CD4-positive, alpha-beta T cell treated with Interleukin-21 for 1 hour (primary cell): ENCODE data around the gene HDAC8.
"Not testable (repeated sequence)": the region's sequence is repeated elsewhere in the genome, so short reads cannot be mapped to it uniquely, and the experiment has no call there.

Experiments
- DNase-seq: peaks from one replicate; pipeline ENCODE4 v3.0.0-alpha.2; 2020

Gene HDAC8

GRCh38 chrX:72572248-72573157 is at the start of gene HDAC8:
Gene HDAC8 (minus strand): TSS chrX:72572843. CDS start chrX:72572761, 82 bp downstream.
- peak; percentile 76 for DNase-seq

- DNase-seq: no peak
Observed at GRCh38 chrX:72621625-72622485, 49.2 kb upstream of the HDAC8 start.

- DNase-seq: no peak
Observed at GRCh38 chrX:72621163-72621562, 48.5 kb upstream of the HDAC8 start.

- peak; percentile 6 for DNase-seq
Observed at GRCh38 chrX:72620550-72621145, 48.0 kb upstream of the HDAC8 start.

- no peak for DNase-seq
Observed at GRCh38 chrX:72609313-72609712, 36.7 kb upstream of the HDAC8 start.

GRCh38 chrX:72604705-72605104 is 32.1 kb upstream of the HDAC8 start:
- DNase-seq: no peak

- no peak for DNase-seq
Observed at GRCh38 chrX:72604112-72604511, 31.5 kb upstream of the HDAC8 start.

GRCh38 chrX:72591038-72591437 is 18.4 kb upstream of the HDAC8 start:
- DNase-seq: not testable (repeated sequence)

GRCh38 chrX:72584163-72584562 is 11.5 kb upstream of the HDAC8 start:
- no peak for DNase-seq

GRCh38 chrX:72576141-72576894 is 3.7 kb upstream of the HDAC8 start:
- DNase-seq: no peak

GRCh38 chrX:72573158-72573511 is 492 bp upstream of the HDAC8 start:
- DNase-seq: no peak

- DNase-seq: no peak
Observed at GRCh38 chrX:72569786-72570185, 2.9 kb downstream of the HDAC8 start.

- DNase-seq: no peak
Observed at GRCh38 chrX:72568406-72569092, 4.1 kb downstream of the HDAC8 start.

- no peak for DNase-seq
Observed at GRCh38 chrX:72566448-72566847, 6.2 kb downstream of the HDAC8 start.

GRCh38 chrX:72559655-72560054 is 13.0 kb downstream of the HDAC8 start:
- DNase-seq: not testable (repeated sequence)

GRCh38 chrX:72554448-72555140 is 18.0 kb downstream of the HDAC8 start:
- no peak for DNase-seq

GRCh38 chrX:72552443-72552842 is 20.2 kb downstream of the HDAC8 start:
- DNase-seq: not testable (repeated sequence)

GRCh38 chrX:72545990-72546389 is 26.7 kb downstream of the HDAC8 start:
- DNase-seq: no peak

- no peak for DNase-seq
Observed at GRCh38 chrX:72540318-72540717, 32.3 kb downstream of the HDAC8 start.

- no peak for DNase-seq
Observed at GRCh38 chrX:72539822-72540221, 32.8 kb downstream of the HDAC8 start.

- DNase-seq: no peak
Observed at GRCh38 chrX:72536542-72536941, 36.1 kb downstream of the HDAC8 start.
